Cardiac fibroblast (primary cell): Measurements from ENCODE around the gene DNM3.
A peak's percentile ranks its signal among the peaks of the same experiment; 100 is the strongest.

ENCODE experiments used
- DNase-seq, 2 donors: peaks; one replicate each; pipeline versions ENCODE4 v3.0.0 to v3.0.0-alpha.2; 2010; ENCODE audit warnings: low read depth in 2 of 2
- H3K4me3 ChIP-seq, 2 donors: replicated peaks in 1 of 2; 1 replicate in 1 of 2; 2 replicates in 1 of 2; pipeline ENCODE4 v1.5.1; 2011; ENCODE audit warnings: low read depth in 2 of 2, low read length in 2 of 2, mild to moderate bottlenecking in 2 of 2, moderate library complexity in 1 of 2
- TF ChIP-seq, protein P1 (sequence below): IDR thresholded peaks from one replicate; pipeline ENCODE4 v1.5.1; 2011; ENCODE audit warnings: low read depth, mild to moderate bottlenecking, low read length, inconsistent platforms

DNM3 gene

DNA sequence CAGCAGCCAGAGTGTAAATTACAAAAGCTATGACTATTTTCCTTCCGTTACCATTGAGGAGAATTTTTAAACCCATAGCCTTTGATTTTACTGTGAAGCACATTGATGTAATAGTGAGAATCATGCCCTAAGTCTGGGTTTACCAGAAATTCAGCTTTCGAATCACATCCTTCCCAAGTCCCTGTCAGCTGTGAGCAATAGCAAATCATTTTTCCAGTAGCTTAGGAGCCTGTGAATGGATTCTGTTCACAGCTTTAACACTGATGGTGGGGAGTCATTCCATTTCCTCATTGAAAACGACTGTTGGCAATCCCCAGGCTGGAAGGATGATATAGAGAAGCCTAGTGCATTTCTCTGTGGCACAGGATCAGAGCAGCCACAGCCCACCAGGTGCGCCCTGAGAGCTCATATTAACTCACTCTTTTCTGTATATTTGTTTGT lies 497.0 kb downstream of the DNM3 start:
- DNase-seq: no peak
- TF ChIP-seq, protein P1, sequence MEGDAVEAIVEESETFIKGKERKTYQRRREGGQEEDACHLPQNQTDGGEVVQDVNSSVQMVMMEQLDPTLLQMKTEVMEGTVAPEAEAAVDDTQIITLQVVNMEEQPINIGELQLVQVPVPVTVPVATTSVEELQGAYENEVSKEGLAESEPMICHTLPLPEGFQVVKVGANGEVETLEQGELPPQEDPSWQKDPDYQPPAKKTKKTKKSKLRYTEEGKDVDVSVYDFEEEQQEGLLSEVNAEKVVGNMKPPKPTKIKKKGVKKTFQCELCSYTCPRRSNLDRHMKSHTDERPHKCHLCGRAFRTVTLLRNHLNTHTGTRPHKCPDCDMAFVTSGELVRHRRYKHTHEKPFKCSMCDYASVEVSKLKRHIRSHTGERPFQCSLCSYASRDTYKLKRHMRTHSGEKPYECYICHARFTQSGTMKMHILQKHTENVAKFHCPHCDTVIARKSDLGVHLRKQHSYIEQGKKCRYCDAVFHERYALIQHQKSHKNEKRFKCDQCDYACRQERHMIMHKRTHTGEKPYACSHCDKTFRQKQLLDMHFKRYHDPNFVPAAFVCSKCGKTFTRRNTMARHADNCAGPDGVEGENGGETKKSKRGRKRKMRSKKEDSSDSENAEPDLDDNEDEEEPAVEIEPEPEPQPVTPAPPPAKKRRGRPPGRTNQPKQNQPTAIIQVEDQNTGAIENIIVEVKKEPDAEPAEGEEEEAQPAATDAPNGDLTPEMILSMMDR: no peak
- H3K4me3 ChIP-seq: no peak overlapping the region

DNA sequence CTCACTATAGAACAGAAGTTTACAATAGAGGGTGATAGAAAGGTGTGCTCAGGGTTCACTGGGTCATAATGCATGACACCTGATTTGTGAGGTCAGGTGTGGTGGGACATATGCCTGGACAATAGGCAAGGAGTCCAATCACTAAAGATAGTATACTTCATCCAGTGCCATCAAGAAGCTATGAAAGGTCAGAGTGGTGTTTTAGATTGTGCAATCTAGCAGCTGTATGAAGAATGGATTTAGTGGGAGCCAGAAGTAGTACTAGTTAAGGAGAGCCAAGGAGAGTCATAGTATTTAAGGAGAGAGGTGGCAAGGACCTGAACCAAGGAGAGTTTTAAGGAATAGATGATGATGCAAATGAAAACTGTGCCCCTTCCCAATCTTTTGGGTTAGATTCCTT lies 498.5 kb downstream of the DNM3 start:
- TF ChIP-seq, protein P1: no peak
- H3K4me3 ChIP-seq: no peak overlapping the region
- DNase-seq: no peak

DNA sequence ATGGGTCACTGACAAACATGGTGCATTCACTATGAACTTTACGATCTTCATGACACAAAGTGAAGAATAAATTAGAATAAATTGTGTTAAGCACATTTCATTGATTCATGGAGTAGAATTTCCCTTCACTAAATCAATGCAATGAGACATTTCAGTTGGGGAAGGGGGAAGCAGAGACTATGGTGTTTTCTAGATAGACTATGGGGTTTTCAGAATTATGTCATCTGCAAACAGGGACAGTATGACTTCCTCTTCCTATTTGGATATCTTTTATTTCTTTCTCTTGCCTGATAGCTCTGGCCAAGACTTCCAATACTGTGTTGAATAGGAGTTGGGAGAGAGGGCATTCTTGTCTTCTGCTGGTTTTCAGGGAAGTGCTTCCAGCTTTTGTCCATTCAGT lies 499.2 kb downstream of the DNM3 start:
- no peak overlapping the region for H3K4me3 ChIP-seq
- no peak for DNase-seq
- TF ChIP-seq, protein P1: no peak

DNA sequence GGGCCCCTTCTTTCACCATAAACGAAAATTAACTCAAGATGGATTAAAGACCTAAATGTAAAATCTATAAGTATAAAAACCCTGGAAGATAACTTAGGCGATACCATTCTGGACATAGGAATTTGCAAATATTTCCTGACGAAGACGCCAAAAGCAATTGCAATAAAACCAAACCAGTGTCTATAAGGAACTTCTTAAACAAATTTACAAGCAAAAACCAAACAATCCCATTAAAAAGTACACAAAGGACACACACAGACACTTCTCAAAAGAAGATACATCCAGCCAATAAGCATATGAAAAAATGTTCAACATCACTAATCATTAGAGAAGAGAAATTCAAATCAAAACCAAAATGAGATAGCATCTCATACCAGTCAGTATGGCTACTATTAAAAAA lies 500.4 kb downstream of the DNM3 start:
- no peak for DNase-seq
- TF ChIP-seq, protein P1: no peak
- H3K4me3 ChIP-seq: no peak overlapping the region

DNA sequence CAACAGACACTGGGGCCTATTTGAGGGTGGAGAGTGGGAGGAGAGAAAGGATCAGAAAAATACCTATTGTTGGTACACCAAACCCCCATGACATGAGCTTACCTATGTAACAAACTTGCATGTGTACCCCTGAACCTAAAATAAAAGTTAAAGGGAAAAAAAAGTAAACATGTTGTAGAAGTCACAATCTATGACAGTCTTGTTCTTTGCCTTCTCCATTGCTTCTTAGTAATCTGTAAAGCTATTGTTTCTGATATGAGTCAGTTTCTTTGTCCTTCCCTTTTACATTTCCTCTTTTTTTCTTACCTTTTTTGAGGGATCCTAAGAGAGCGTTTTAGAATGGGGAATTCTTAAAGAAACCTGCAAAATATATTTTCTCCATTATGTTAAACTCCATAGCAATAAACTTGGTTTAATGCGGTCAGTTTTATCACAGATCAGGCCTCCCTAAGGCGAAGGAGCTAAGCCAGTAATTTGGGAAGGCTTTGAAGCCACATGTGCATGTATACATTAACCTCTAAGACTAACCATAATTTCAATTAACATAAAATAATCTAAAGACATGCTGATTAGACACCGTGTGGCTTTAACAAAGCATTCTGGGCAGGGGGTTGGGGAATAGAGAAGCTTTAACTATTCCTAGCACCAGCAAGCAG lies 501.4 kb downstream of the DNM3 start:
- peak in 1 of 2 donors; percentile 45 for DNase-seq
- no peak overlapping the region for H3K4me3 ChIP-seq

DNA sequence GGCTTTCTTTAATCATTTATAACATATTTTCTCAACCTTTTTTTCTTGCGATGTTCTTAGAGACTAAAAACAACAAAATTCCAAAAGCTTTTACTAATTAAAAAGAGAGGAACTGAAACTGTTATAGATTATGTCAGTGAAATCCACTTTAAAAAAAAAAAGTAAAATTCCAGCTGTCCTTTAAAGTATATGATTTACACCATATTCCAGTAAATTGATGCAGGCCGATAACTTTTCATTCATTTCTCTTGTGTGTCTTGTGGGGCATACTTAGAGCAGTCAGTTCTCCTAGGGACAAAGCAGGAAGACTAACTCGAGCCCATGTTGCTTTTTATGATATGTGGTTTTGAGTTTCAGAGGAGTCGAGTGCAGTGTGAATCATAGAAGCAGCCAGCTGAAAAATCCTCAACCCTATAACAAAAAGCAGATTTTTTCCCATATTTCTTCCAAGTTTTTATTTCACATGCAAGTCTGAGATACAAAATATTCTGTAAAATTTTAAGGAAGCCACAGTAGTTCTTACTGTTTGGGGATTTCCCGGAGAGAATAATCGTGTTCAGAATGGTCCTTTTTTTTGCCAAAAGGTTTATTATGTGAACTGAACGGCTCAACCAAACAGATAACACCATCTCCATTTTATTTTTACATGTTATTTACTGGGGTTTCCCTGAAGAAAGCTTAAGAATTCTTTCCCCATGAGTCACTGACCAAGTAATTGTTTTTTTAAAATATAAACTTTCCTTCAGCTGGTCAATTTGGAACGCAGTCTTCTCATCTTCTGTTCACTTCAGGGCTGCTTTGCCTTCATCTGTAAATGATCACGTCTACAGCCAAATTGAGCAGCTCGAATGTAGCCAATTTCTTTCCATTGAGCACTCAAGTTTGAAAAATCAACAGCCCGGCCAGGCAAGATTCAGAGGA lies 502.2 kb downstream of the DNM3 start:
- peak overlapping the region in 1 of 2 donors; percentile 7 for H3K4me3 ChIP-seq
- DNase-seq: peak; percentile 85 to 93
- TF ChIP-seq, protein P1: no peak

More for the DNA sequence above, 501.4 kb downstream of the DNM3 start:
- TF ChIP-seq, protein P1: no peak
